ENCODE measurements around the gene THSD7A. TPM values are rescaled to one million over a fixed set of nuclear protein-coding genes. Genes with fewer than 3 reads are reported as not detected.

Gene THSD7A
- polyA plus RNA-seq, 1 donor (not counting 4 experiments of a cell fraction or from before 2014, with no cell fraction given): not detected

DNA sequence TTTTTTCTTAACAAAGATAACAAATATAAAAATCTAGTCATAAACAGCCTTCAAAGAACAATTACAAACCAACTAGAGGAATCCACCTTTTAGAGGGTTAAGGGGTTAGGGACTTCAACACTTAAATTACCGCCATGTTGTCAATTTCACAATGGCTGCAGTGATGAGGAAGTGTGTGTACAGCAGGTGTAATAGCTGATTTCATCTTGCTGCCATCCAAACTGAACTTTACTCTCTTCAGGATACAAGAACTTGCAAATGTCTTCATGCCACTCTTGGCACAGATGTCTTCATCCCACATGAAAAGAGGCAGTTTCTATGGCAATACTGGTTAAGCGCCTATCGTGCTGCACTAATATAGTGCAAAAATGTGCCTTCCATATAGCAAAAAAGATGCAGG is 457.4 kb downstream of the THSD7A start:
- no peak overlapping the region for H3K4me3 ChIP-seq (ENCODE audit: control insufficient read depth in 2 of 3, extremely low read depth in 1 of 3, insufficient read depth in 2 of 3, low read depth in 1 of 3, low read length in 3 of 3)
- H3K36me3 ChIP-seq (ENCODE audit: control insufficient read depth in 2 of 2, extremely low read depth in 1 of 2, insufficient read depth in 2 of 2, low read length in 2 of 2): no peaks in the 10 kb centered on the region
- H2AFZ ChIP-seq (ENCODE audit: control insufficient read depth, low read length): no peak overlapping the region
- no peaks in the 10 kb centered on the region for H3K9me3 ChIP-seq (ENCODE audit: control insufficient read depth, low read depth, low read length)
- H3K79me2 ChIP-seq (ENCODE audit: control insufficient read depth, insufficient read depth, low read length): no peaks in the 10 kb centered on the region
- FAIRE-seq (no peak), DNase-seq (ENCODE audit: low read depth, low spot score) (no peak)
- no peaks in the 10 kb centered on the region for H3K9me1 ChIP-seq (ENCODE audit: control insufficient read depth, extremely low read depth, insufficient read depth, low read length)
- no peaks in the 10 kb centered on the region for H3K4me1 ChIP-seq (ENCODE audit: control insufficient read depth, extremely low read depth, insufficient read depth, low read length)
- dilution Hi-C loops (cut with MboI; ENCODE audit: extremely low pct_ligation_motif_present, low sequenced_read_pairs): no loop called here
- H4K20me1 ChIP-seq (ENCODE audit: control insufficient read depth, extremely low read depth, insufficient read depth, low read length): no peaks in the 10 kb centered on the region
- no peak overlapping the region for H3K27ac ChIP-seq (ENCODE audit: control insufficient read depth, insufficient read depth, low read length)
- TF ChIP-seq, protein P1, sequence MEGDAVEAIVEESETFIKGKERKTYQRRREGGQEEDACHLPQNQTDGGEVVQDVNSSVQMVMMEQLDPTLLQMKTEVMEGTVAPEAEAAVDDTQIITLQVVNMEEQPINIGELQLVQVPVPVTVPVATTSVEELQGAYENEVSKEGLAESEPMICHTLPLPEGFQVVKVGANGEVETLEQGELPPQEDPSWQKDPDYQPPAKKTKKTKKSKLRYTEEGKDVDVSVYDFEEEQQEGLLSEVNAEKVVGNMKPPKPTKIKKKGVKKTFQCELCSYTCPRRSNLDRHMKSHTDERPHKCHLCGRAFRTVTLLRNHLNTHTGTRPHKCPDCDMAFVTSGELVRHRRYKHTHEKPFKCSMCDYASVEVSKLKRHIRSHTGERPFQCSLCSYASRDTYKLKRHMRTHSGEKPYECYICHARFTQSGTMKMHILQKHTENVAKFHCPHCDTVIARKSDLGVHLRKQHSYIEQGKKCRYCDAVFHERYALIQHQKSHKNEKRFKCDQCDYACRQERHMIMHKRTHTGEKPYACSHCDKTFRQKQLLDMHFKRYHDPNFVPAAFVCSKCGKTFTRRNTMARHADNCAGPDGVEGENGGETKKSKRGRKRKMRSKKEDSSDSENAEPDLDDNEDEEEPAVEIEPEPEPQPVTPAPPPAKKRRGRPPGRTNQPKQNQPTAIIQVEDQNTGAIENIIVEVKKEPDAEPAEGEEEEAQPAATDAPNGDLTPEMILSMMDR (optimal IDR thresholded peaks at IDR 0.05 in 1 of 3, IDR thresholded peaks at IDR 0.05 in 1 of 3, conservative IDR thresholded peaks at IDR 0.05 in 1 of 3; ENCODE audit: extremely low read depth in 1 of 3, insufficient read depth in 2 of 3, low read length in 3 of 3): no peak
- no peak for TF ChIP-seq EZH2 (IDR thresholded peaks at IDR 0.05; ENCODE audit: low read length)
- no peaks in the 10 kb centered on the region for H3K27me3 ChIP-seq (ENCODE audit: control insufficient read depth, extremely low read depth, insufficient read depth, low read length)
- no peak overlapping the region for H3K9ac ChIP-seq (ENCODE audit: control insufficient read depth, extremely low read depth, insufficient read depth, low read length)
- H3K4me2 ChIP-seq (ENCODE audit: control insufficient read depth, extremely low read depth, insufficient read depth, low read depth, low read length): no peak overlapping the region

DNA sequence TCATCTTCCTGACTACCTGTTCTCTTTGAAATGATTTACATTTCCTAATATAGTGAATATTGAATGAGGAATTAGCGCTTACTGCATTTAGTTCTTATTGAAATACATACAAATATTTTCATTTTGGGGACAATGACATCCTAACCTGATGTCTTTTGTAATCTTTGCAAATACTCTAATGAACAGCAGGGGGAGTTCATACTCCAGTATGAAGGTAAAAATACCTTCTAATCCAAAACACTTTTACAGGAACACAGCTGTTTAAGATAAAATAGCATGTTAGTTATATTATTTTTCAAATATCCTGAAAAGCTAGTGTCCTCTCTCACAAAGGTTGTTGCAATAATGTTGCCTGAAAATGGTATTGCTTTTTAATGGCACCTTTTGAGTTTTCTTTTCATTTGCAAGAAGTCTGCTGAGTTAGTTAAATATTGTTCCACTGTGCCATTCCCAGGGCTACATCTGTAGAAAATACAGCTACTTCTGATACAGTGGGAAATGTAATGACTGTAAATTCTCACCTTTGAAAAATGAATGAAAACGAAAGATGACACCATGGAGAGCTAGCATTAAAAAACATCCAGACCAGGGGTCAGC is 458.4 kb downstream of the THSD7A start:
- no peak for TF ChIP-seq EZH2 (IDR thresholded peaks at IDR 0.05; ENCODE audit: low read length)
- TF ChIP-seq, protein P1 (optimal IDR thresholded peaks at IDR 0.05 in 1 of 3, IDR thresholded peaks at IDR 0.05 in 1 of 3, conservative IDR thresholded peaks at IDR 0.05 in 1 of 3; ENCODE audit: extremely low read depth in 1 of 3, insufficient read depth in 2 of 3, low read length in 3 of 3): peak in 1 of 3 experiments; percentile 39
- Histone ChIP-seq H4K20me1 (ENCODE audit: control insufficient read depth, extremely low read depth, insufficient read depth, low read length) (no peaks in the 10 kb centered on the region), H3K27me3 (ENCODE audit: control insufficient read depth, extremely low read depth, insufficient read depth, low read length) (no peaks in the 10 kb centered on the region), H3K36me3 (ENCODE audit: control insufficient read depth in 2 of 2, extremely low read depth in 1 of 2, insufficient read depth in 2 of 2, low read length in 2 of 2) (no peaks in the 10 kb centered on the region), H3K4me1 (ENCODE audit: control insufficient read depth, extremely low read depth, insufficient read depth, low read length) (no peaks in the 10 kb centered on the region), H3K9me3 (ENCODE audit: control insufficient read depth, low read depth, low read length) (no peaks in the 10 kb centered on the region), H3K4me2 (ENCODE audit: control insufficient read depth, extremely low read depth, insufficient read depth, low read depth, low read length) (no peak overlapping the region), H3K9me1 (ENCODE audit: control insufficient read depth, extremely low read depth, insufficient read depth, low read length) (no peaks in the 10 kb centered on the region), H3K4me3 (ENCODE audit: control insufficient read depth in 2 of 3, extremely low read depth in 1 of 3, insufficient read depth in 2 of 3, low read depth in 1 of 3, low read length in 3 of 3) (no peak overlapping the region), H3K27ac (ENCODE audit: control insufficient read depth, insufficient read depth, low read length) (no peak overlapping the region), H3K79me2 (ENCODE audit: control insufficient read depth, insufficient read depth, low read length) (no peaks in the 10 kb centered on the region), H2AFZ (ENCODE audit: control insufficient read depth, low read length) (no peak overlapping the region), H3K9ac (ENCODE audit: control insufficient read depth, extremely low read depth, insufficient read depth, low read length) (no peak overlapping the region)
- FAIRE-seq: no peak
- dilution Hi-C loops (cut with MboI; ENCODE audit: extremely low pct_ligation_motif_present, low sequenced_read_pairs): no loop called here
- DNase-seq (ENCODE audit: low read depth, low spot score): no peak

All from keratinocyte (primary cell).